ENCODE results near the gene CDK11B.
"Not testable (repeated sequence)": the region's sequence is repeated elsewhere in the genome, so short reads cannot be mapped to it uniquely, and the experiment has no call there.

CDK11B gene

GRCh38 chr1:1600861-1601563 lies 57.8 kb downstream of the CDK11B start:
- FAIRE-seq, result no peak
- DNase-seq (ENCODE audit: low spot score), result no peak

- DNase-seq (ENCODE audit: low spot score), result no peak
- no peak for FAIRE-seq
Observed at GRCh38 chr1:1599935-1600860, 58.6 kb downstream of the CDK11B start, which contains the start of gene FNDC10. FNDC10 (minus strand) TSS chr1:1600135; CDS start chr1:1600015, 120 bp downstream.

- FAIRE-seq, result no peak
- no peak for DNase-seq (ENCODE audit: low spot score)
Observed at GRCh38 chr1:1599030-1599934, 59.5 kb downstream of the CDK11B start.

GRCh38 chr1:1598720-1599029 lies 60.1 kb downstream of the CDK11B start:
- FAIRE-seq, result no peak
- no peak for DNase-seq (ENCODE audit: low spot score)

GRCh38 chr1:1598051-1598719 lies 60.6 kb downstream of the CDK11B start:
- no peak for DNase-seq (ENCODE audit: low spot score)
- FAIRE-seq, result no peak

- FAIRE-seq (no peak), DNase-seq (ENCODE audit: low spot score) (peak; percentile 6)
Observed at GRCh38 chr1:1597275-1597930, 61.4 kb downstream of the CDK11B start.

GRCh38 chr1:1596493-1597274 lies 62.1 kb downstream of the CDK11B start:
- DNase-seq (ENCODE audit: low spot score), result no peak
- no peak for FAIRE-seq

- not testable (repeated sequence) for DNase-seq (ENCODE audit: low spot score); FAIRE-seq
Observed at GRCh38 chr1:1595341-1595740, 63.5 kb downstream of the CDK11B start.

- FAIRE-seq (no peak), DNase-seq (ENCODE audit: low spot score) (no peak)
Observed at GRCh38 chr1:1594602-1595260, 64.1 kb downstream of the CDK11B start.

- no peak for FAIRE-seq
- DNase-seq (ENCODE audit: low spot score), result no peak
Observed at GRCh38 chr1:1593834-1594601, 64.8 kb downstream of the CDK11B start.

GRCh38 chr1:1591452-1591851 lies 67.4 kb downstream of the CDK11B start:
- DNase-seq (ENCODE audit: low spot score) (peak; percentile 35), FAIRE-seq (no peak)

All from RCC 7860 (cell line).